Osteoblast (primary cell): Measurements from ENCODE around the gene MAU2. TPM values are rescaled to one million over a fixed set of nuclear protein-coding genes. Genes with fewer than 3 reads are reported as not detected.

Experiments
- DNase-seq: peaks from one replicate; pipeline ENCODE4 v3.0.0; 2011; ENCODE audit warnings: low spot score, mixed read lengths; ENCODE audit not compliant: insufficient read length; ENCODE audit errors: missing footprints
- H2AFZ ChIP-seq: 2 replicates; pipeline ENCODE4 v1.6.0; 2011; ENCODE audit warnings: mild to moderate bottlenecking, low read length
- H3K27ac ChIP-seq: 2 replicates; pipeline ENCODE4 v1.5.1; 2011; ENCODE audit warnings: mild to moderate bottlenecking, low read depth, low read length, moderate library complexity
- H3K27me3 ChIP-seq: 2 replicates; pipeline ENCODE4 v1.6.0; 2012; ENCODE audit warnings: mild to moderate bottlenecking, control low read depth, inconsistent platforms, low read length, moderate library complexity; ENCODE audit not compliant: insufficient read depth
- H3K36me3 ChIP-seq: 2 replicates; pipeline ENCODE4 v1.5.1; 2011; ENCODE audit warnings: mild to moderate bottlenecking, low read length, control low read depth, moderate library complexity; ENCODE audit not compliant: insufficient read depth
- H3K4me1 ChIP-seq: 2 replicates; pipeline ENCODE4 v1.5.1; 2011; ENCODE audit warnings: mild to moderate bottlenecking, low read length, control low read depth, moderate library complexity; ENCODE audit not compliant: insufficient read depth
- H3K4me2 ChIP-seq: 2 replicates; pipeline ENCODE4 v1.6.0; 2011; ENCODE audit warnings: mild to moderate bottlenecking, low read length; ENCODE audit not compliant: insufficient read depth
- H3K4me3 ChIP-seq: fragments of 200-600 bp; sonication (generic); 3 replicates; pipeline ENCODE4 v1.5.1; 2012; ENCODE audit warnings: mild to moderate bottlenecking, low read length, inconsistent platforms; ENCODE audit not compliant: insufficient read depth
- H3K79me2 ChIP-seq: 2 replicates; pipeline ENCODE4 v1.6.0; 2012; ENCODE audit warnings: mild to moderate bottlenecking, low read length, control low read depth, inconsistent platforms; ENCODE audit not compliant: insufficient read depth
- H3K9me3 ChIP-seq: 2 replicates; pipeline ENCODE4 v1.5.1; 2011; ENCODE audit warnings: low read depth, low read length, control low read depth
- H4K20me1 ChIP-seq: 2 replicates; pipeline ENCODE4 v1.6.0; 2012; ENCODE audit warnings: mild to moderate bottlenecking, low read length, control low read depth; ENCODE audit not compliant: insufficient read depth
- CTCF ChIP-seq: IDR thresholded peaks from 2 replicates; pipeline ENCODE4 v1.5.1; 2011; ENCODE audit warnings: mild to moderate bottlenecking, low read depth, low read length, moderate library complexity; ENCODE audit errors: extremely low read depth
- total RNA-seq: library from RNA; depleted of rRNA; stranded (reverse); fragments of >200 nt; gene quantifications from 2 replicates; pipeline ENCODE4 v1.2.3, GENCODE V29; 2012

The MAU2 gene
- total RNA-seq, 1 donor, result 39.1 TPM

- Histone ChIP-seq H3K27ac (no peak overlapping the region), H3K79me2 (no peaks in the 10 kb centered on the region), H3K4me2 (no peak overlapping the region), H3K4me3 (no peak overlapping the region), H4K20me1 (no peaks in the 10 kb centered on the region), H3K27me3 (no peaks in the 10 kb centered on the region), H3K4me1 (no peaks in the 10 kb centered on the region), H2AFZ (no peak overlapping the region), H3K36me3 (peaks cover 51% of the 10 kb centered on the region), H3K9me3 (no peaks in the 10 kb centered on the region)
- no peak for DNase-seq
- TF ChIP-seq CTCF, result no peak
Measured at GRCh38 chr19:19292607-19293006, 28.0 kb upstream of the MAU2 start.

- Histone ChIP-seq H4K20me1 (no peaks in the 10 kb centered on the region), H3K27me3 (no peaks in the 10 kb centered on the region), H2AFZ (no peak overlapping the region), H3K79me2 (no peaks in the 10 kb centered on the region), H3K4me1 (no peaks in the 10 kb centered on the region), H3K4me3 (no peak overlapping the region), H3K27ac (no peak overlapping the region), H3K9me3 (no peaks in the 10 kb centered on the region), H3K4me2 (no peak overlapping the region), H3K36me3 (peaks cover 33% of the 10 kb centered on the region)
- DNase-seq, result no peak
- no peak for TF ChIP-seq CTCF
Measured at GRCh38 chr19:19294914-19295313, 25.7 kb upstream of the MAU2 start.

- TF ChIP-seq CTCF, result no peak
- peaks cover 48% of the 10 kb centered on the region for H3K36me3 ChIP-seq
- no peak overlapping the region for H3K4me2 ChIP-seq
- H3K4me3 ChIP-seq, result no peak overlapping the region
- no peaks in the 10 kb centered on the region for H3K9me3 ChIP-seq
- H3K27me3 ChIP-seq, result no peaks in the 10 kb centered on the region
- DNase-seq, result peak; percentile 29
- no peak overlapping the region for H2AFZ ChIP-seq
- no peak overlapping the region for H3K27ac ChIP-seq
- H3K79me2 ChIP-seq, result no peaks in the 10 kb centered on the region
- no peaks in the 10 kb centered on the region for H4K20me1 ChIP-seq
- H3K4me1 ChIP-seq, result no peaks in the 10 kb centered on the region
Measured at GRCh38 chr19:19296953-19297689, 23.5 kb upstream of the MAU2 start.

- Histone ChIP-seq H3K27ac (no peak overlapping the region), H2AFZ (no peak overlapping the region), H4K20me1 (no peaks in the 10 kb centered on the region), H3K4me3 (no peak overlapping the region), H3K4me2 (no peak overlapping the region), H3K36me3 (peaks cover 50% of the 10 kb centered on the region), H3K79me2 (no peaks in the 10 kb centered on the region), H3K4me1 (no peaks in the 10 kb centered on the region), H3K27me3 (no peaks in the 10 kb centered on the region), H3K9me3 (no peaks in the 10 kb centered on the region)
- no peak for TF ChIP-seq CTCF
- no peak for DNase-seq
Measured at GRCh38 chr19:19297759-19298158, 22.9 kb upstream of the MAU2 start.
